Limb (tissue), 2 donors: ENCODE data around the gene LMX1A.

ENCODE experiments used
- DNase-seq, 2 donors: peaks; one replicate each; pipeline ENCODE4 v3.0.0-alpha.2; 2016; ENCODE audit errors: extremely low spot score in 2 of 2

Gene LMX1A

GRCh38 chr1:165325460-165326203 is 30.9 kb downstream of the LMX1A start:
- no peak for DNase-seq

GRCh38 chr1:165324050-165324449 is 32.5 kb downstream of the LMX1A start:
- DNase-seq = no peak

GRCh38 chr1:165317612-165318011 is 38.9 kb downstream of the LMX1A start:
- no peak for DNase-seq

- DNase-seq = no peak
These were observed 40.3 kb downstream of the LMX1A start for GRCh38 chr1:165316153-165316772.

GRCh38 chr1:165315481-165315880 is 41.0 kb downstream of the LMX1A start:
- DNase-seq = no peak

- DNase-seq = no peak
These were observed 42.6 kb downstream of the LMX1A start for GRCh38 chr1:165313903-165314302.

GRCh38 chr1:165312591-165312990 is 43.9 kb downstream of the LMX1A start:
- no peak for DNase-seq

GRCh38 chr1:165306543-165307434 is 49.7 kb downstream of the LMX1A start:
- DNase-seq = no peak

- peak in 1 of 2 donors; percentile 39 for DNase-seq
These were observed 53.1 kb downstream of the LMX1A start for GRCh38 chr1:165303386-165303785.

- DNase-seq = no peak
These were observed 56.1 kb downstream of the LMX1A start for GRCh38 chr1:165300400-165300903.

GRCh38 chr1:165298203-165298820 is 58.2 kb downstream of the LMX1A start:
- no peak for DNase-seq

- no peak for DNase-seq
These were observed 60.3 kb downstream of the LMX1A start for GRCh38 chr1:165296205-165296604.

GRCh38 chr1:165290148-165290547 is 66.4 kb downstream of the LMX1A start:
- no peak for DNase-seq

GRCh38 chr1:165289556-165289955 is 67.0 kb downstream of the LMX1A start:
- DNase-seq = no peak

- DNase-seq = peak; percentile 51 to 57
These were observed 68.0 kb downstream of the LMX1A start for GRCh38 chr1:165288350-165289120.

- no peak for DNase-seq
These were observed 68.7 kb downstream of the LMX1A start for GRCh38 chr1:165287781-165288180.

GRCh38 chr1:165287329-165287728 is 69.2 kb downstream of the LMX1A start:
- no peak for DNase-seq

GRCh38 chr1:165284454-165284853 is 72.1 kb downstream of the LMX1A start:
- DNase-seq = no peak

GRCh38 chr1:165281207-165281901 is 75.2 kb downstream of the LMX1A start:
- no peak for DNase-seq

GRCh38 chr1:165279882-165280281 is 76.6 kb downstream of the LMX1A start:
- no peak for DNase-seq
